Bronchial epithelial cell (primary cell): ENCODE results near the gene NOP16. TPM values are rescaled to one million over a fixed set of nuclear protein-coding genes. Genes with fewer than 3 reads are reported as not detected.
A peak's percentile ranks its signal among the peaks of the same experiment; 100 is the strongest.

Experiments
- DNase-seq: peaks from one replicate; pipeline ENCODE4 v3.0.0-alpha.2; 2010; ENCODE audit warnings: low read depth
- FAIRE-seq: peaks from 2 replicates; lab custom pipeline; 2011; peaks lifted over from hg19 to GRCh38; lab: Jason Lieb, UNC
- H3K27me3 ChIP-seq: 2 replicates; pipeline ENCODE4 v1.5.1; 2011; ENCODE audit warnings: low read length; ENCODE audit not compliant: control insufficient read depth, insufficient read depth
- H3K36me3 ChIP-seq: 2 replicates; pipeline ENCODE4 v1.5.1; 2011; ENCODE audit warnings: low read length; ENCODE audit not compliant: control insufficient read depth, insufficient read depth
- H3K4me3 ChIP-seq: 2 replicates; pipeline ENCODE4 v1.5.1; 2011; ENCODE audit warnings: mild to moderate bottlenecking, low read depth, low read length, control low read depth
- total RNA-seq: library from RNA; depleted of rRNA; stranded (reverse); fragments of >200 nt; gene quantifications from 2 replicates; pipeline ENCODE4 v1.2.1, GENCODE V29; 2014
- TF ChIP-seq, protein P1 (sequence below): IDR thresholded peaks from 2 replicates; pipeline ENCODE4 v1.5.1; 2011; ENCODE audit warnings: mild to moderate bottlenecking, moderate library complexity, low read length, control low read depth, inconsistent platforms; ENCODE audit not compliant: insufficient read depth, severe bottlenecking

NOP16 gene
- total RNA-seq, 1 donor from 2014 or later: 36.1 TPM

DNA sequence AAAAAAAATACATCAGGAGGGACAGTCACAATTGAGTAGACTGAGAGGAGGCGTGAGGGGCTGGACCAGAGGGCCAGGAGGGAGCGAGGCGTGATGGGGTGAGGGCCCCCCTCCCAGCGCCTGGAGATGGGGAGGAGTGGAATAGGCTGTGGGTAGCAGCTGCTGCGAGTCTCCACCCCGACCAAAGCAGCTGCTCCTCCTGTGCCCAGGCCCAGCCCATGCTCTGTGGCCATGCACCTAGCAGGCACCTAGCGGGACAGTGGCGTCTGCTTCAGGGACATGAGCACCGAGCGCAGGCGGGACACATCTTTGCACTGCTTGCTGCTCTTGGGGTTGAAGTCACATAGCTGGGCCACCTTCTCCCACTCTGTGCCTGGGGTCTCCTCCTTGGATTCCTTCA lies 4.1 kb upstream of the NOP16 start:
- no peak for FAIRE-seq
- no peak for DNase-seq
- TF ChIP-seq, protein P1, sequence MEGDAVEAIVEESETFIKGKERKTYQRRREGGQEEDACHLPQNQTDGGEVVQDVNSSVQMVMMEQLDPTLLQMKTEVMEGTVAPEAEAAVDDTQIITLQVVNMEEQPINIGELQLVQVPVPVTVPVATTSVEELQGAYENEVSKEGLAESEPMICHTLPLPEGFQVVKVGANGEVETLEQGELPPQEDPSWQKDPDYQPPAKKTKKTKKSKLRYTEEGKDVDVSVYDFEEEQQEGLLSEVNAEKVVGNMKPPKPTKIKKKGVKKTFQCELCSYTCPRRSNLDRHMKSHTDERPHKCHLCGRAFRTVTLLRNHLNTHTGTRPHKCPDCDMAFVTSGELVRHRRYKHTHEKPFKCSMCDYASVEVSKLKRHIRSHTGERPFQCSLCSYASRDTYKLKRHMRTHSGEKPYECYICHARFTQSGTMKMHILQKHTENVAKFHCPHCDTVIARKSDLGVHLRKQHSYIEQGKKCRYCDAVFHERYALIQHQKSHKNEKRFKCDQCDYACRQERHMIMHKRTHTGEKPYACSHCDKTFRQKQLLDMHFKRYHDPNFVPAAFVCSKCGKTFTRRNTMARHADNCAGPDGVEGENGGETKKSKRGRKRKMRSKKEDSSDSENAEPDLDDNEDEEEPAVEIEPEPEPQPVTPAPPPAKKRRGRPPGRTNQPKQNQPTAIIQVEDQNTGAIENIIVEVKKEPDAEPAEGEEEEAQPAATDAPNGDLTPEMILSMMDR: no peak
- no peaks in the 10 kb centered on the region for H3K27me3 ChIP-seq
- H3K4me3 ChIP-seq: no peak overlapping the region
- peaks cover 28% of the 10 kb centered on the region for H3K36me3 ChIP-seq

DNA sequence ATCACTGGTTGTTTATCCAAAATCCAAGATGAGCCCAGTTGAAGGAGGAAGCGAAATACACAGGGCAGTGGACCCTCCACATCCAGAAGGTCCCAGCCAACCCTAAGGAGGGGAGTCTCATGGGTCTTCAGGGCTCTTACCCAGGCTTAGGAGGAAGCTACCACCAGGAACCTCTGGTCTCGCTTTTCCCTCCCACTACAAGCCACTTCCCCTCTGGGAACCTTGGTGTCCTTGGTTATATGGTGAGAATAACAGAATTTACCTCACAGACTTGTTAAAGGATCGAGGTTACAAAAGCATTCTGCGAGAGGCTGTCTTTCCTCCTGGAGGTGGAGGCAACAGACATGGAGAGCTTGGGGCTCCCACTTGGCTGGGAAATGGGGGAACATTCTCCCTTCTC lies 3.6 kb upstream of the NOP16 start:
- Histone ChIP-seq H3K27me3 (no peaks in the 10 kb centered on the region), H3K4me3 (no peak overlapping the region), H3K36me3 (peaks cover 26% of the 10 kb centered on the region)
- FAIRE-seq: no peak
- DNase-seq: no peak
- TF ChIP-seq, protein P1: no peak

DNA sequence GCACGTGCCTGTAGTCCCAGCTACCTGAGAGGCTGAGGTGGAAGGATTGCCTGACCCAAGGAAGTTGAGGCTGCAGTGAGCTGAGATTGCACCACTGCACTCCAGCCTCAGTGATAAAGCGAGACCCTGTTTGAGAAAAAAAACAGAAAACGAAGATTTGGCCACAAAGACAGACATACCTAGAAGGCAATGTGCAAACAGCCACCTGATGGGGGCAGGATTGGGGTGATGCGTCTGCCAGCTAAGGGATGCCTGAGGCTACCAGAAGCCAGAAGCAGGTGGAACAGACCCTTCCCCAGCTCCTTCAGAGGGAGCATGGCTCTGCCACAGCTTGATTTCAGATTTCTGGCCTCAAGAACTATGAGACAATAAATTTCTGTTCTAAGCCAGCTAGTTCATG lies 3.1 kb upstream of the NOP16 start:
- Histone ChIP-seq H3K4me3 (no peak overlapping the region), H3K27me3 (no peaks in the 10 kb centered on the region), H3K36me3 (peaks cover 27% of the 10 kb centered on the region)
- FAIRE-seq (no peak), DNase-seq (no peak)
- TF ChIP-seq, protein P1: no peak

DNA sequence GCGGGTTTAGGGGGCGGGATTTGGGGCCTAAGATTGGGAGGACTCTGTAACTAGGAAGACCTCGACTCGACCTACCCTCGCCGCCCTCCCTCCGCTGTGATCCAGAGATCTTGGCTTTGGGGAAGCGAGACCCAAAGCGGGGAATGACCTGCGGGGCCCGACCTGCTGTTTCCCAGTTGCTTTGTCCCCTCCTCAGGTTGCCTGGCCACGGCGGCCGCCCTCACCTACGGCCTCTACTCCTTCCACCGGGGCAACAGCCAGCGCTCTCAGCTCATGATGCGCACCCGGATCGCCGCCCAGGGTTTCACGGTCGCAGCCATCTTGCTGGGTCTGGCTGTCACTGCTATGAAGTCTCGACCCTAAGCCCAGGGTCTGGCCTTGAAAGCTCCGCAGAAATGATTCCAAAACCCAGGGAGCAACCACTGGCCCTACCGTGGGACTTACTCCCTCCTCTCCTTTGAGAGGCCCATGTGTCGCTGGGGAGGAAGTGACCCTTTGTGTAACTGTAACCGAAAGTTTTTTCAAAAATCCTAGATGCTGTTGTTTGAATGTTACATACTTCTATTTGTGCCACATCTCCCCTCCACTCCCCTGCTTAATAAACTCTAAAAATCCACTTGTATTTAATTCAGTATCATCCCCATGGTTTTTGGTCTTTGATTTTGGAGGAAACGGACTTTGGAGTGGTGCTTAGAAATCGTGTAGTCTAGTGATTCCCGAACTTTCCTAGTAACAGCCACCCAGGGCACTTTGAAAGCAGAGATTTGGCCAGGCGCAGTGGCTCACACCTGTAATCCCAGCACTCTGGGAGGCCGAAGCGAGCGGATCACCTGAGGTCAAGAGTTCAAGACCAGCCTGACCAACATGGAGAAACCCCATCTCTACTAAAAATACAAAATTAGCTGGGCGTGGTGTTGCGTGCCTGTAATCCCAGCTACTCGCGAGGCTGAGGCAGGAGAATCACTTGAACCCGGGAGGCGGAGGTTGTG lies 1.0 kb upstream of the NOP16 start:
- FAIRE-seq (no peak), DNase-seq (peak; percentile 13)
- no peaks in the 10 kb centered on the region for H3K27me3 ChIP-seq
- peak overlapping the region; percentile 93 for H3K4me3 ChIP-seq
- TF ChIP-seq, protein P1: no peak
- peaks cover 26% of the 10 kb centered on the region for H3K36me3 ChIP-seq

DNA sequence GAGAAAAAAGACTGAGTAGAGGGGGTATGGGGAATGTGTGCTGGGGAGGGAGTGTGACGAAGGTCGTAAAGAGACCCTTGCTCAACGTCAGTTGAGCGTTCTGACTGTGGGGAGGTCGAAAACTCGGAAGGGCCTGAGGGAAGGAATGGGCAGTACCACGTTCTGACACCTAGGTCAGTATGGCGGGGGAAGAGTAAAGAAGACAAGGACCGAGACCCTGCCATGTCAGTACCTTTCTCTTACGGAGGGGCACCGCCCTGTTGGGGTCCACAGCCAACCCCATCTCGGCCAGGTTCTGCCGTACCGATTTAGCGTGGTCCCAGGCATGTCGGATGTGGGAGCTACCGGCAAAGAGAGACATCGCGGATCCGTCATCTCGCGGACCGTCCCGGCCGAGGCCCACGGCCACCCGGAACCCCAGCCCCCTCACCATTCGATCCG lies 375 bp downstream of the NOP16 start:
- FAIRE-seq (peak; percentile 43), DNase-seq (no peak)
- H3K4me3 ChIP-seq: peak overlapping the region; percentile 93
- H3K27me3 ChIP-seq: no peaks in the 10 kb centered on the region
- TF ChIP-seq, protein P1: no peak
- H3K36me3 ChIP-seq: peaks cover 31% of the 10 kb centered on the region
